HG02571 (cell line): ENCODE results near the gene TCAIM.
"Not testable (repeated sequence)": the region's sequence is repeated elsewhere in the genome, so short reads cannot be mapped to it uniquely, and the experiment has no call there.

ENCODE experiments used
- ATAC-seq: cut with Tn5 transposase; IDR thresholded peaks from one replicate; pipeline ENCODE4 v1.9.1; 2021; ENCODE audit warnings: mild to moderate bottlenecking, moderate library complexity; ENCODE audit not compliant: unreplicated experiment

Gene TCAIM

GRCh38 chr3:44342176-44342790 is 3.7 kb downstream of the TCAIM start:
- no peak for ATAC-seq

- no peak for ATAC-seq
These were observed 4.9 kb downstream of the TCAIM start for GRCh38 chr3:44343421-44343820.

DNA sequence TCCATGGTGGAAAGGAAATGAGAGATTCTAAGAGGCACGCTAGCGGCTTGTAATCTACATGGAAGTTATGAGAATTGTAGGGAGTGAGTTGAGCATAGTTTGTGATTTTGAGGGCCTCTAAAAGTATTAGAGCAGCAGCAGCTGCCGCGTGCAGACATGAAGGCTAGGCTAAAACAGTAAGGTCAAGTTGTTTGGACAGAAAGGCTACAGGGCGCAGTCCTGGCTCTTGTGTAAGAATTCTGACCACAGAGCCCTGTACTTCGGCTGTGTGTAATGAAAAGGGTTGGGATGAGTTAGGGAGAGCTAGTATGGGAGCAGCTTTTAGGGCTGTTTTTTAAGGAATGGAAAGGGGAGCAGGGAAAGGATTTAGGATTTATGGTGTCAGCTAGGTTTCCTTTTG is 8.0 kb downstream of the TCAIM start:
- not testable (repeated sequence) for ATAC-seq

- ATAC-seq, result no peak
These were observed 10.4 kb downstream of the TCAIM start for GRCh38 chr3:44348993-44349392.

GRCh38 chr3:44353355-44353924 is 14.9 kb downstream of the TCAIM start:
- no peak for ATAC-seq

- no peak for ATAC-seq
These were observed 16.9 kb downstream of the TCAIM start for GRCh38 chr3:44355362-44356033.

GRCh38 chr3:44359146-44359751 is 20.7 kb downstream of the TCAIM start:
- ATAC-seq, result no peak

GRCh38 chr3:44363591-44363990 is 25.0 kb downstream of the TCAIM start:
- no peak for ATAC-seq

- no peak for ATAC-seq
These were observed 27.4 kb downstream of the TCAIM start for GRCh38 chr3:44365952-44366351.

DNA sequence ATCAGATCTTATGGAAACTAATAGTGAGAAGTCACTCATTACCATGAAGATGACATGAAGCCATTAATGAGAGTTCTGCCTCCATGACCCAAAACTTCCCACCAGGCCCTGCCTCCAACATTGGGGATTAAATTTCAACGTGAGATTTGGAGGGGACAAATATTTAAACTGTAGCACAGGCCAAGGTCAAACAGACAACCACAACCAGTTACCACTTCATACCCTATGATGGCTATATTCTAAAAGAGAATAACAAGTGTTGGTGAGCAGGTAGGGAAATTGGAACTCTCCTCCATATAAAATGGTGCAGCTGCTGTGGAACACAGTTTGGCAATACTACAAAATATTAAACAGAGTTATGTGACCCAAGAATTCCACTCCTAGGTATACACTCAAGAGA is 36.9 kb downstream of the TCAIM start:
- ATAC-seq, result no peak

DNA sequence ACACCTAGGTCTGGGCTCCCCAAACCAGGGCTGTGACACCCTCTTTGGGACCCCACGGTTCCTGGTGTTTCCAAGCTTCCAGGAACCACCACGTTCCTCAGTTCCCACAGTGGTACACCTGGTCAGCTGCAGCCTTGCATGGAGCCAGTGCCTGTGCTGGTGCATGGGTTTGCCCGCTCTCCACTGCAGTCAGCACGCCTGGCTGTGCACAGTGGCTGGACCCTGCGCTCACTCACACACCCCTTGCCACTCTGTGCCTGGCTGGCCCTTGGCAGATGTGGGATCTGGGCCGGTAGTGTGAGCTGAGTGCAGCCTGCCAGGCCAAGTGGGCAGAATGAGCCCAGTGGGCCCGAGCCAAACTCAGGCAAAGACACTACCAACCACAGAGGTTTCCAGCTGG is 48.8 kb downstream of the TCAIM start:
- ATAC-seq, result no peak

DNA sequence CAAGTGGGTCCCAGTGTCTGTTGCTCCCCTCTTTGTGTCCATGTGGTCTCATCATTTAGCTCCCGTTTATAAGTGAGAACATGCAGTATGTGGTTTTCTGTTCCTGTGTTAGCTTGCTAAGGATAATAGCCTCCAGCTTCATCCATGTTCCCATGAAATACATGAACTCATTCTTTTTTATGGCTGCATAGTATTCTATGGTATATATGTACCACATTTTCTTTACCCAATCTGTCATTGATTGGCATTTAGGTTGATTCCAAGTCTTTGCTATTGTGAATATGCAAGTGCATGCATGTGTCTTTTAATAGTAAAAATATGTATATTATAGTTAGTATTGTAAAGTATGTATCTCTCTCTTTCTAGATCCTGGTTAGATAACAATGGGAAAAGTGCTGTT is 53.9 kb downstream of the TCAIM start:
- ATAC-seq, result no peak

DNA sequence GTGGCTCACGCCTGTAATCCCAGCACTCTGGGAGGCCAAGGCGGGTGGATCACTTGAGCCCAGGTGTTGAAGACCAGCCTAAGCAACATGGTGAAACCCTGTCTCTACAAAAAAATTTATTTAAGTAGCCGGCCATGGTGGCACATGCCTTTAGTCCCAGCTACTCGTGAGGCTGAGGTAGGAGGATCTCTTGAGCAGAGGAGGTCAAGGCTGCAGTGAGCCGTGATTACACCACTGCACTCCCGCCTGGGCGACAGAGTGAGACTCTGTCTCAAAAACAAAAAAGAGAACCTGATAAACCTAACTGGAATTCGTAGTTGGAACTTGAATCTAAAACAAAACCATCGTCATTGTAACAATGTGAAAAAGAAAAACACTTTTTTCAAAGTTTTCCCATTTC is 57.1 kb downstream of the TCAIM start:
- ATAC-seq, result no peak

GRCh38 chr3:44396200-44397171 is 57.9 kb downstream of the TCAIM start:
- ATAC-seq, result no peak

- not testable (repeated sequence) for ATAC-seq
These were observed 59.7 kb downstream of the TCAIM start for GRCh38 chr3:44398271-44398670.

DNA sequence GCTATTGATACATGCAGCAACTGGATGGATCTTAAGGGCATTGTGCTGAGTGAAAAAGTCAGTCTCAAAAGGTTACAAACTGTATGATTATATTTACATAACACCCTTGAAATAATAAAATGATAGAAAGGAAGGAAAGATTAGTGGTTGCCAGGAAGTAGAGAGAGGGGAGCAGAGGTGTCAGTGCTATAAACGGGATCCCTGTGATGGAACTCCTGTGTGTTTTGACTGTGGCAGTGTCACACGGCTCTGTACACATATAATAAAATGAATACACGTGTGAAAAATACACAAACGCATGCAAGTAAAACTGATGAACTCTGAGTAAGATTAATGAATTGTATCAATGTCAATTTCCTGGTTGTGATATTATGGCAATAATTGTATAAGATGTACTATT is 60.3 kb downstream of the TCAIM start:
- no peak for ATAC-seq

- no peak for ATAC-seq
These were observed 62.2 kb downstream of the TCAIM start for GRCh38 chr3:44400771-44401170.

DNA sequence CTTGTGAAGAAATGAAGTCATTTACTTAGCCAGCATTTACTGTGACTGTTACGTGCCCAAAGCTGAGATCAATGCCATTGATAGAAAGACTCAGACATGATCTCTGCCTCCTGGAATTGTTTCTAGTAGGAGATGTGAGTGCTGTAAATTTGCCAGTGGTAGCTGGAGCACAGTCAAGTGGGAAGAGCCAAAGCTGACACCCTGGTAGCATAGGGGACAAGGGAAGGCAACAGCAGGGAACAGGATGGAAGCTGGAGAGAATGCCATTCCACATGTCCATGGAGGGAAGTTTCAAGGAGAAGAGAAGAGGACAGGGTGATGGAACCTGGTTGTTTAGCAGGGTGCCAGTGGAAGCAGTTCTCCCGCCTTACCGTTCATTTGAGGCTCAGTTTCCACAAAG is 64.0 kb downstream of the TCAIM start:
- no peak for ATAC-seq

DNA sequence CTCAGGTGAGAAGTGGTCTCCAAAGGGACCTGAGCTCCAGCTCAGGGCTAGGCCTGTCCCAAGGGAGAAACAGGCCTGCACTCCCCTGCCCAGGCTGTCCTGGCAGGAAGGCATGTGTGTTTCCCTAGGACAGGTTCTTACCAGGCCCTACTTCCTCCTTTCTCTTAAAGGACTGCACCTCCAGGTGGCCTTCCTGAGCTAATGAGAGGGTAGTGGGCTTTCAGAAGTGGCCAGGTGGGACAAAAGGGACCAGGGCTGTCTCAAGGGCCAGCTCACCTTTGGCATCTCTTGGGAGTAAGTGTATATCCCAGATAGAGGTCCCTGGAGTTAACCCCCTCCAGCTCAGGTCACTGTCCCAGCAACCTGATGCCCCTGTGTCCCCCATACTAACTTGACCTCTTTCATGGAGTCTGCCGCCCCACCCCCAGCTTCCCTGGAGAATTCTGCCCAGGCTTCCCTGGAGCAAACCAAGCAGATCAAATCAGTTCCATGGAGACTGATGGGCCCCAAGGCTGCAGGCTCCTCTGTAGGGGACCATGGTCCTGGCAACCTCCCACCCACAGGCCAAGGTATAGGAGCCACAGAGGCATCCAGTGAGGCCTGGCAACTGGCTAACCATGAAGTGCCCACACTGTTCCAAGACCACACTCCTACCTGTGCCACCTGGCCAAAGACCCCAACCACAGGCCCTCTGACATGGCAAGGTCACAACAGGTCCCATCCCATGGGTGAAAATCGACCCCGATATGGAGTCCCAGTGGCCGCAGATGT is 71.3 kb downstream of the TCAIM start:
- no peak for ATAC-seq

GRCh38 chr3:44411031-44411645 is 72.6 kb downstream of the TCAIM start:
- ATAC-seq, result no peak
